ENCODE measurements around the gene FXYD7.
A peak's percentile ranks its signal among the peaks of the same experiment; 100 is the strongest.
"Not testable (repeated sequence)": the region's sequence is repeated elsewhere in the genome, so short reads cannot be mapped to it uniquely, and the experiment has no call there.

FXYD7 gene

DNA sequence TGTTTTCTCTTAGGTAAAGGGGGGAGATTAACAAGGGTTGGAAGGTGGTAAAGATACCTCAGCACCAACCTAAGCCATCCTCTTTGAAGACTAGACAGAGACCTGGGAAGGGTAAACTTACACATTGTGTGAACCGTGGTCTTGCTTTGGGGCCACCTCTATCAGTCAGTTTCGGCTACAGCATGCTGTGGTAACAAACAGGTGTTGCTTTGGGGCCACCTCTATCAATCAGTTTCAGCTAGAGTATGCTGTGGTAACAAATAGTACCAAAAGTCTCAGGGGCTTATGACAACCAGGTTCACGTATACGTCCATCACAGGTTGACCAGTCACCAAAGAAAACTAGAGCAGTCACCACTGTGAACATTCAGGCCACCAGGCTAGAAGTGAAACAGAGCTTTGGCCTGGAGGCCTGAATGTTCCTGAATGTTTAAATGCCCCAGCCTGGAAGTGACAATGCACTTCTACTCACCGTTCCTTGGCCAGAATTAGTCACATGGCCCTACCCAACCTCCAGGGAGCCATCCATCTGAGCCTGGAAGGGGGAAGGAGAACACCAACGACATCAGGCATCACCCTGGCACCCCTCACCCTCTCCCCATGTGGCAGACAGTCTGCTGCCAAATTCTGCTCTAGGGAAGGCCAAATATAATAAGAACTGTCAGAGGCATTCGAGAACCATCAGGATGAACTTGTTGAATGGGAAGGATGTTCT, 3.8 kb downstream of the FXYD7 start:
- no peak for DNase-seq

DNA sequence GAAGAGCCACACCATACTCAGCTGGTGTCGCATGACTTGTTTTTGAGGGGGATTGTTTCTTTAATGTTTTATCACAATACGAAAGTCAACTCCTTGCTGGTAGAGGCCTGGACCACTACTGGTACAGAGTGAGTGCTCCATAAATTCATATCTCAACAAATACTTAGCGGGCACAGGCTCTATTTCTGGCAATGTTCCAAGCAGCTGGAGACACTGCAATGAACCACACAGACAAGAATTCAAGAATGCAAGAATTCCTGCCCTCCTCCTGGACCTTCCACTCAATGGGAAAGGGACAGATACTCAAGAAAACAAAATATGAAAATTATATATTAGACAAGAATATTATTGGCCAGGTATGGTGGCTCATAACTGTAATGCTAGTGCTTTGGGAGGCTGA, 6.4 kb downstream of the FXYD7 start:
- no peak for DNase-seq

DNA sequence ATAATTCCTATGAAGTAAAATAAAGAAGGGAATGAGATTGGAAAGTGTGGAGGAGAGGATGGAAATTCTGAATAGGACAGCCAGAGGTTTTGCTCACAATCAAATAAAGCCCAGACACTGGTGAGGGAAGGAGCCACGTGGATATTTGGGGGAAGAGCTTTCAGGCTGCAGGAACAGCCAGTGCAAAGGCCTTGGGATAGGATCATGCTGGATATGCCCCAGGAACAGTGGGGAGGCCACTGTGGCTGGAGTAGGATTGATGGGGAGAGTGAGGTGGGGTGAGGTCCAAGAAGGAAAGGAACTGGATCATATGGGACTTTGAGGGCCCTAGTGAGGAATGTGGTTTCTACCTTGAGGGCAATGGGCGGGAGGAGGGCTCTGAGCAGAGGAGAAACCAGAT, 7.4 kb downstream of the FXYD7 start:
- no peak for DNase-seq

DNA sequence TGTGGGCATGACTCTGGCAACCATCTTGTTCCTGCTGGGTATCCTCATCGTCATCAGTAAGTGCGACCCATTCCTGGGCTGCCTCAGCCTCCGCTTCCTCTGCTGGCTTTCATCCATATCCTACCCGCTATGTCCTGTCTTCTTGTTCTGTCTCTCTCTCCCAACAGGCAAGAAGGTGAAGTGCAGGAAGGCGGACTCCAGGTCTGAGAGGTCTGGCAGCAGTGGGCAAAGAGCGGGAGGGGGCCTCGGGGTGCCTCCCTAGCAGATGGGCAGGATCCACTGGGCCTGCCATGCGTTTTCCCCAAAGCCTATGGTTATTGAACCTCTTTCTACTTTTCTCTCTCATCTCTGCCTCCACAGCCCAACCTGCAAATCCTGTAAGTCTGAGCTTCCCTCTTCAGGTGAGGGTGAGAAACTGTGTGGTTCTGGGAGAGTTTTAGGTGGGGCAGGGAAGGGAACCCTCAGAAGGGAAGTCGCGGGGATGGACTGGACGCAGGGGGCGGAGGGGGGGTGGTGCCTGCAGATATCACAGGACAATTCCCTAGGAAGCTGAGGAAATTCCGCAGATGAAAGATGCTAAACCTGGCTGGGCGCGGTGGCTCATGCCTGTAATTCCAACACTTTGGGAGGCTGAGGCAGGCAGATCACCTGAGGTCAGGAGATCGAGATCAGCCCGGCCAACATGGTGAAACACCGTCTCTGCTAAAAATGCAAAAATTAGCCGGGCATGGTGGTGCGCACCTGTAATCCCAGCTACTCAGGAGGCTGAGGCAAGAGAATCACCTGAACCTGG, 8.4 kb downstream of the FXYD7 start:
- no peak for DNase-seq

DNA sequence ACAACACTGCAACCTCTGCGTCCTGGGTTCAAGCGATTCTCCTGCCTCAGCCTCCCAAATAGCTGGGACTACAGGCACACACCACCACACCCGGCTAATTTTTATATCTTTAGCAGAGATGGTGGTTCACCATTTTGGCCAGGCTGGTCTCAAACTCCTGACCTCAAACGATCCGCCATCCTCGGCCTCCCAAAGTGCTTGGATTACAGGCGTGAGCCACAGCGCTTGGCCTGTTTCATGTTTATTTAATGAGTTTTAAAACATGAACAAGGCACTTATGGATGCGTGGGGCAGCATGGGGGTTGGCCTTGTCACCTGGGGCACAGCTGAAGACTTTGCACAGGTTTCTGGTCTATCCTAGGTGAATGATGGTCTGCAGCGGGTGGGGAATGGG, 10.1 kb downstream of the FXYD7 start:
- not testable (repeated sequence) for DNase-seq

DNA sequence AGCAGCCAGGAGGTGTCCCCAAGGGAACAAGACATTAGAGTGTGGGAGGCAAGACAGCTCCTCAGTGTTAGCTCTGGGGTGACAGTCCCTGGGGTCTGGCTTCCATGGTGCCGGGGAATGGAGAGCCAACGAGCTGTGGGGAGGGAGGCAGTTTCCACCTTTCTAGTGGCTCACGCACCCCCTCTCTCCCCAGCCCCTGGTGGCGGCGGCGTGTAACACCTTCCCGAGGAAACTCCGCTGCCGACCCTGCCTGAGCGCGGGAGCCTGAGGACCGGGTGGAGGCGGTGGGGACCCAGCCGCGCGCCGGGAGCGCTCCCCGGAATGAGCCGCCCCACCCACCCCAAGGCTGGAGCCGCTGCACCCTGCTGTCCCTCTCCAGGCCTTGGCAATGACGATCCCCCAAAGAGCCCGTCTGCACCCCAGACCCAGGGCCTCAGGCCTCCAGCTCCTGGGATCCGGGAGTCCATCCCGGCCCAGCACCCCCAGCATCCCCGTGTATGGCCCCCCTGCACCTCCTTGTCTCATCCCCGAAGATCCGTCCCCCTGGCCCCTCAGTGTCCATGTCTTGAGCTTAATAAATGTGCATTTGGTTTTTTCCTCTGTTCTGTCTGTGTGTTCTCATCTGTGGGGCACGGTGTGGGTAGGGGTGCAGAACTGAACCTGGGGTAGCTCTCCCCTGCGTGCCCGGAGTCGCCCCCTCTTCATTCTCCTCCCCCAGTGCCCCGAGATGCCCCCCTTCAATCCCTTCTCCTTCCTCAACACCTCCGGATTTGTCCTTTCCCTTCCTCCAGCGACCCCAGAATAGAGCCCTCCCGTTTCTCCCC, 10.9 kb downstream of the FXYD7 start:
- DNase-seq, result no peak

DNA sequence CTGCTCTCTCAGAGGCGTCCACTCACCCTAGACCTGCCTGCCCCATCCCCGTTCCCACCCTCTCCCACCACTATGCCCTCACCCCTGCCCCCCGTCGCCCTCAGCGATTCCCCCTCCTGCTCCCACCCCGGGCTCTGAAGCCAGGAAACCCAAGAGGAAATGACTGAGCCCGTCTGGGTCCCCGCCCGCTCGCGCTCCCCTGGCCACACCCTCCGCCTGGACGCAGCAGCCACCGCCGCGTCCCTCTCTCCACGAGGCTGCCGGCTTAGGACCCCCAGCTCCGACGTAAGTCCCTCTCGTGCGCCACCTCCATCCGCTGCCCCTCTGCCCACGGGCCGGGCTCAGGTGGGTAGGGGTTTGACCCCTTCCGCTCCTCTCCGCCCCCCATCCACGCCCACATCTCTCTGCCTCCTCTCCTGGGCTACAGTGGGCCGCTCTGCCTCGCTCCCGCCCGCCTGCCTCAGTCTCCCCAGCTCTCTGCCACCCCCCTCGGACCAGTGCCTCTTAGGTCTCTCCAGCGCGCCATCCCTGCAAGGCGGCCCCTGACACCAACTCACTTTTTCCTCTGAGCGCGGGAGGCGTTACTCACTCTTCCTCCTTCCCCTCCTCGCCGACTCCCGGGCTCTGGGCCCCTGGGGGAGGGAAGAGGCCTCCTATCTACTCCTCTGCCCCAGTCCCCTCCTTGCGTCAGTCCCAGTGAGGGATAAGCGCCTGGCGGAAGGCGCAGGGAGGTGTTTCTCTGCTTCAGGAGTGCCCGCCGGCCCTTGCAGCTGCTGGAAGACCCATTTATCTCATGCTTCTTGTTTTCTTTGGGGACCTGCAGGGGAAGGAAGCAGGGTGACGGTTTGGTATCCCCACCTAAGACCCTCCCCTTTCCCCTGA, 11.7 kb downstream of the FXYD7 start, which contains the start of gene FXYD5:
TSS of gene FXYD5 (plus strand) at position 211 of the 882 bp plus-strand sequence. CDS start 816 bp downstream, outside the sequence.
- DNase-seq, result peak; percentile 69

DNA sequence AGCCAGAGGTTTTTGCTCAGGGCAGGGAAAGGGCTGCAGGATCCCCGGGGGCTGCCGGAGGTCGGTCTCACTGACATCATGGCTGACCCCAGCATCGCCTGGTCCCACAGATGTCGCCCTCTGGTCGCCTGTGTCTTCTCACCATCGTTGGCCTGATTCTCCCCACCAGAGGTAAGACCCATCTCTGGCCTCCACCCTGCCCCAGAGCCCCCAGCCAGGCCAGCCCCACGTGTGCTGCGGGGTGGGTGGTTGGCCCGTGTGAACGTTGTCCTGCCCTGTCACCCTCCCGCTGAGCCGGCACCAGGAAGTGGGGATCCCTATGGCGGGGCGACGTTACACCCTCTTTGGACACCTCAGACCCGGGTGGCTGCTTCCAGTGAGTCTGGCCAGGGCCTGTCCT, 12.4 kb downstream of the FXYD7 start:
- no peak for DNase-seq

DNA sequence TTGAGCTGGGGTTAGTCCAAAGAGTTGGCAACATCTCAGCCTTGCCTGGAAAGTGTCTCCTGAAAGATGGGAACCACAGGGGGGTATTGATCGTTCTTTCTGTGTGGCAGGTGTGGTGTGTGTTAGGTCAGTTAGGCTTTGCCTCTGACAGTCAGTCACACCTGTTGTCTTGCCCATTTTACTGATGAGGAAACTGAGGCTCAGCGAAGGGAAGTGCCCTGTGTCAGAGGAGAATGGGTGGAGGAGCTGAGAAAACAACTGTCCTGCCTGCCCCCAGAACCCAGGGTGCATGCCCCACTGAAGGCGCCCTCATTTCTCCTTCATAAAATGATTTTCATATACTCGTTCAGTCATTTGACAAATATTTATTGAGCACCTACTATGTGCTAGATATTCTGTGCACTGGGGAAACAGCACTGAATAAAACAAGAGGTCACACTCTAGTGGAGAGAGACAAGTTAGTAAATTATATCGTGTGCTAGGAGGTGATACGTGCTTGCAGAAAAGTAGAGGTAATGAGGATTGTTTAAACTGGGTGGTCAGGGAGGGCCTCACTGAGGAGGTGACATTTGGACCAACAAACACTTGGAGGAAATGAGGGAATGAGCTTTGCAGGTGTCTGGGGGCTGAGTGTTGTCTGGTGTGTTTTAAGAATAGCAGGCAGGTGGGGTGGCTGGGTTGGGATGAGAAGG, 13.1 kb downstream of the FXYD7 start:
- DNase-seq, result no peak

DNA sequence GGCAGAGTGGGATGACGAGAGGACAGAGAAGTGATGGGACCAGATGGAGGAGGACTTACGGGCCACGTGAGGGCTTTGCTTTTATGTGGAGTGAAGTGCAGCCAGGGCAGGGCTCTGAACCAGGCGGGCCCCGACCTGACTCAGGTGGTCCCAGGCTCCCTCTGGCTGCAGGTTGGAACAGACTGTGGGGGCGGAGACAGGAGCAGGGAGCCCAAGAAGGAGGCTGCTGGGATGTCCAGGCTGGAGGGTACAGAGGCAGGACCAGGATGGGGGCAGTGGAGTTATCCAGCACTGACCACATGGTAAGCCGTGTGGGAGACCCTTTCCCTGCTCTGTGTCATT, 13.6 kb downstream of the FXYD7 start:
- no peak for DNase-seq

DNA sequence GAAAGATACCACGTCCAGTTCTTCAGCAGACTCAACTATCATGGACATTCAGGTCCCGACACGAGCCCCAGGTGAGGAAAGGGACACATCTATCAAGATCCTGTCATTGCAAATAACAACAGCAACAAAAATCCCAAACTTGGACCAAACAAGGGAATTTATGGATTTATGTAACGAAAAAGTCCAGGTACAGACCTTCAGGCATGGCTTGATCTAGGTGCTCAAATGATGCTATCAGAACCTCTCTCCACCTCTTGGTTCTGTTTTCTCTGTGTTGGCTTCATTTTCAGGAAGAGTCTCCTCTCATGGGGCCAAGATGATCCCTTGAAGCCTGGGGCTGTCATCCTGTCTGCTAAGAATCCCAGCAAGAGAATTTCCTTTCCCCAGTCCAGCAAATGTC, 14.4 kb downstream of the FXYD7 start:
- DNase-seq, result no peak

DNA sequence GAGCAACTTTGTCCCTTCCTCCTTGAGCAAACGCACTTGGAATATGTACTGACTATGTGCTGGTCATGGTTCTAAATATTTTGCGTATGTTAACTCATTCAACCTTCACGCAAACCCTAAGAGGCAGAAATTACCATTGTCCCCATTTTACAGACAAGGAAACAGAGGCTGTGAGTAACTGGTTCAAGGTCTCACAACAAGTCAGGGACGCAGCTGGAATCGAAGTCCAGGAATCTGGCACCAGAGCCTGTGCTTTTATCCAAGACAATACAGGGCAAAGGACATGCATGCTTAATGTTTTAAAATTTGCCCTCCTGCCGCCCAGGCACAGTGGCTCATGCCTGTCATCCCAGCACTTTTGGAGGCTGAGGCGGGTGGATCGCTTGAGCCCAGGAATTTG, 16.6 kb downstream of the FXYD7 start:
- no peak for DNase-seq

DNA sequence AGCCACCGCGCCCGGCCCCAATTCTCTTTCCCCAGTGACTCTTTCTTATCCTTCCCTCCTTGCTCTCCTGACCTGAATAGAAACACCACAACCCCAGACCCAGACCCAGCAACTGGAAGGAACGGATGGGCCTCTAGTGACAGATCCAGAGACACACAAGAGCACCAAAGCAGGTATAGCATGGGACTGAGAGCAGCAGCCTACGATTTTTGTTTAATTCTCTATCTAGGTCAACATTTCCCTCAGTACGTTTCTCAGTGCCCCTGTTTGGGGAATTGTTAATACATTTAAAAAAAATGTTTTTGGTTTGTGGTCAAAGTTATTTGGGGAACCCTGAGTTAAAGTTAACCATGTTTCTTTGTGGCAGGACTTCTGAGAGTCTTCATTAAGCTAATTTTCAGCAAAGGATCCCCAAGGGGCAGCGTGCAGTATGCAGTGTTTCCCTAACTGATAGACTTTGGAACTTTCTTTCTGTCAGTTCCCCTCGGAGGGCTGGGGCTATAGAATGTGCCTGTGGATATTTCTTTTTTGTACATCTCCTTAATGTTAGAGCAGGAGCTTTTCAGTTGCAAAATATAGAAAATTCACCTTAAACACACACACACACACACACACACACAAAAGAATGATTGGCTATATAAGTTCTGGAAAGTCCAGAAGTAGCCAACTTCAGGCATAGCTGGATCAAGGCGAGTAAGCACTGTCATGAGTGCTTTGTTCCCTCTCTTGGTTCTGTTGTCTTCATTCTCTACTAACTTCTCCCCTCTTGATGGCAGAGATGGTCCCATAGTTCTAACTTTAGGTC, 17.8 kb downstream of the FXYD7 start:
- DNase-seq, result no peak

DNA sequence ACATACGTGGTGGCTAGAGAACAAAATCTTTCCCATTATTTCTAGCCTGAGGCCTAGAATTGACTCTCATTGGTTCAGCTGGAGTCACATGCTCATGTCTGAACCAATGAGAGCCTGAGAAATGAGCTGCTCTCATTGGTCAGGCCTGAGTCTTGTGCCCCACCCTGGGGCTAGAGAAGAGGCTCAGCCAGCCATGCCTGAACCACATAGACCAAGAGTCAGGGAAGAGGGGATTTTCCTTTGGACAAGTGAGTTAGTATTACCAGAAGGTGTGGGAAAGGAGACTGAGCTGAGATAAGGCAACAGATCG, 18.3 kb downstream of the FXYD7 start:
- DNase-seq, result no peak

DNA sequence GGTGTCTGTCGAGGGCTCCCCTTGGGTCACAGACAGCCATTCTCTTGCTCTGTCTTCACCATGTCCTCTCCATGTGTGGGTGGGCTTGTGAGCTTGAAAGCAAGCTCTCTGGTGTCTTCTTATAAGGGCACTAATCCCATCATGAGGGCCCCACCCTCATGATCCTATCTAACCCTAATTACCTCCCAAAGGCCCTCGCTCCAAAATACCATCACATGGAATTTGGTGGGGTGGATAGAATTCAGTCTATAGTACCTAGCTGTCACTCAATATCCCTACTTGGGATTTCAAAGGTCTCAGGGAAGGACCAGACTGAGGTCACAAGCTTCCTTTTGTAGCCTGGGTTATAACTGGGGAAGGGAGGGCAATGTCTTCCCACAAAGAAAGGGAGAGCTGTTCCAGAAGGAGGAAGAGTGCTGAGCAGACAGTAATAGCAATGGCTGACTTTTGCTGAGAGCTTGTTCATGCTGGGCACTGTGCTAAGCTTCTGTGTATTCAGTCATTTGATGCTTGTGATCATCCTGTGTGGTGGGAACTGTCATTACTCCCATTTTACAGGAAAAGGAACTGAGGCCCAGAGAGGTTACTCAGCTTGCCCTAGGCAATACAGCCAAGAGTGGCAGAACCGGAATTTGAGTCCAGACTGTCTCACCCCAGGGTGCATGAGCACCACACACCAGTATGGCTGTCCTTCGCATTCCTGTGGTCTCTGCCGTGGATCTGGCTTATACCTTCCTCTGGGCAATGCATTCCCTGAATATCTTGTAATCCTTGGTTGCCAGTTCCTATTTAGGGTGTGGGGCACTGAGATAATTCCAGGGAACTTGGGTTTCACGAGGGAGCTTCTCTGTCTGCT, 19.6 kb downstream of the FXYD7 start:
- no peak for DNase-seq

DNA sequence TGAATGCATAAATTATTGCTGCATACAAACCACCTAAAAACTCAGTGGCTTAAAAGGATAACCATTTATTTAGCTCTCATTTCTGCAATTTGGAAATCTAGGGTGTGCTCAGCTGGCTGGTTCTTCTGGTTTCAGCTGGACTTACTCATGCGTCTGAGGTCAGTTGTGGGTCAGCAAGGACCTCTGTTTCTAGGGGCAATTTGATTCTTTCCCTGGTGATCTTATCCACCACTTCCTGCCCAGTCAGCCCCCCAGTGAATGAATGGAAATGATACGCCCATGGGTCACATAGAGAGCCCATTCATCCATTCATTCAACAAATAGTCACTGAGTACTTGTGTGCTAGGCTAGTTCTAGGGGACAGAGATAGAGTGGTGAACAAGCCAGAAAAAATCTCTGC, 21.4 kb downstream of the FXYD7 start:
- no peak for DNase-seq

DNA sequence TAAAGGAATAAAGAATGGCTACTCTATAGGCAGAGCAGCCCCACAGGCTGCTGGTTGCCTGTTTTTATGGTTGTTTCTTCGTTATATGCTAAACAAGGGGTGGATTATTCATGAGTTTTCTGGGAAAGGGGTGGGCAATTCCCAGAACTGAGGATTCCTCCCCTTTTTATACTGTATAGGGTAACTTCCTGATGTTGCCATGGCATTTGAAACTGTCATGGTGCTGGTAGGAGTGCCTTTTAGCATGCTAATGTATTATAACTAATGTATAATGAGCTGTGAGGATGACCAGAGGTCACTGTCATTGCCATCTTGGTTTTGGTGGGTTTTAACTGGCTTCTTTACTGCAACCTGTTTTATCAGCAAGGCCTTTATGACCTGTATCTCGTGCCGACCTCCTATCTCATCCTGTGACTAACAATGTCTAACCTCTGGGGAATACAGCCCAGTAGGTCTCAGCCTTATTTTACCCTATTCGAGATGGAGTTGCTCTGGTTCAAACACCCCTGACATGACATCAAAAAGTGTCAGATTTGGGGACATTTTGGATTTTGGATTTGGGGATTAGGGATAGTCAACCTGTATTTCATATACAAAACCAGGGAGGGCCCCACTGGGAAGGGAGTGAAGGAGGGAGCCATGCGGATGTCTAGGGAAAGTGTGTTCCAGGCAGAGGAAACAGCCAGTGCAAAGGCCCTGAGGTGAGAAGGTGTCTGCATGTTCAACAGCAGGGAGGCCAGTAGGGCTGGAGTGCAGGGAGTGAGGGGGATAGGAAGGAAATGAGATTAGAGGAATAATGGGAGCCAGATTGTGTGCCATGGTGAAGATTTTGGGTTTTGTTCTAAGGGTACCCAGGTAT, 22.4 kb downstream of the FXYD7 start:
- DNase-seq, result no peak

DNA sequence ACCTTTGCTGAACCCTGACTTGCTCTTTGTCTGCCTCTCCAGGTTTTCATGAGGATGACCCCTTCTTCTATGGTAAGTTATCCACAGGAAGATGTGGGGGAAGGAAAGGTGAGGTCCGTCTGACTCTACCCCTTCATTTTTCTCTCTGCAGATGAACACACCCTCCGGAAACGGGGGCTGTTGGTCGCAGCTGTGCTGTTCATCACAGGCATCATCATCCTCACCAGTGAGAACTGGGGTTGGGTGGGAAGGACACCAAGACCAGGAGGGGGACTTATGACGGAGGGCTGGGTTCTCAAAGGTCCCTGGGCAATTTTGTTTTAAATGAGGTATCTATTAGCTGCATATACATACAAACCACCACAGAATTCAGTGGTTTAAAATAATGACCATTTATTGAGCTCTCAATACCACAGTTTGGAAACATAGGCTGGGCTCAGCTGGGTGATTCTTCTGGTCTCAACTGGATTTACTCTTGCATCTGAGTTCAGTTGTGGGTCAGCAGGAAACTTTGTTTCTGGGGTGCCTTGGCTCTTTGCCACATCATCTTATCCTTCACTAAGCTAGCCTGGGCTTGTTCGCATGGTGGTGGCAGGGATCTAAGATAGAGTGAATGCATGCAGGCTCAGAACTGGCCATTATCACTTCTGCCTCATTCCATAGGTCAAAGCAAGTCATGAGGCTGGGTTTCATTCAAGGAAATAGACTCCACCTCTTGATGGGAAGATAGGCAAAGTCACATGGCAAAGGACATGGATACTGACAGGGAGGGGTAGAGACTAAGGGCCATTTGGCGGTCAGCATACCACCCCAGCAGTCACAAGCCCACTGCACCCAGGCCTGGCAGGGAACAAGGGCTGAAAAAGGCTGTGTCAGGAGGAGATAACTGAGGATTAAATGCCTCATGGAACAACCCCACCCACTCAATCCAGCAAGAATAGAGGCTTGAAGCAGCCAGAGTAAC, 23.3 kb downstream of the FXYD7 start:
- no peak for DNase-seq
